PC-9 (cell line): ENCODE measurements around the gene SPATS2. TPM values are rescaled to one million over a fixed set of nuclear protein-coding genes. Genes with fewer than 3 reads are reported as not detected.
"Not testable (repeated sequence)": the region's sequence is repeated elsewhere in the genome, so short reads cannot be mapped to it uniquely, and the experiment has no call there.

Experiments
- BruUV-seq: library from RNA; stranded (reverse); fragments of 400-500 nt; replicated peaks from 2 replicates; lab custom pipeline; 2021; lab: Mats Ljungman, UMichigan
- CTCF ChIA-PET: fragments of 300-600 bp; sonication (Branson Sonifier 250); formaldehyde crosslinking; loops from one replicate; lab custom pipeline; 2022; ENCODE audit warnings: antibody characterized with exemption; lab: Charles Lee
- POLR2A ChIA-PET: fragments of 300-600 bp; sonication (Branson Sonifier 250); formaldehyde crosslinking; loops from one replicate; lab custom pipeline; 2022; ENCODE audit warnings: antibody characterized with exemption; ENCODE audit not compliant: unreplicated experiment; lab: Charles Lee
- DNase-seq, 2 experiments: peaks; one replicate each; pipeline versions ENCODE4 v3.0.0 to v3.0.0-alpha.2; 2015 to 2022; ENCODE audit warnings: mixed read lengths in 1 of 2
- H2AFZ ChIP-seq: fragments of 200-600 bp; sonication (generic); 2 replicates; pipeline ENCODE4 v1.8.1; 2017; ENCODE audit warnings: antibody characterized with exemption
- H3F3A ChIP-seq: fragments of 200-600 bp; sonication (generic); 2 replicates; pipeline ENCODE4 v1.8.1; 2017; ENCODE audit warnings: antibody characterized with exemption, mild to moderate bottlenecking, low read depth; ENCODE audit not compliant: insufficient read depth
- H3K27ac ChIP-seq: fragments of 200-600 bp; sonication (generic); 2 replicates; pipeline ENCODE4 v1.6.1; 2016; ENCODE audit warnings: mixed run types
- H3K27me3 ChIP-seq: fragments of 200-600 bp; sonication (generic); 2 replicates; pipeline ENCODE4 v1.6.1; 2016; ENCODE audit warnings: low read depth, mixed run types; ENCODE audit not compliant: insufficient read depth
- H3K36me3 ChIP-seq: fragments of 200-600 bp; sonication (generic); 2 replicates; pipeline ENCODE4 v1.6.1; 2016; ENCODE audit warnings: low read depth, mixed run types
- H3K4me1 ChIP-seq: fragments of 200-600 bp; sonication (generic); replicated peaks from 2 replicates; pipeline ENCODE4 v1.6.1; 2016; ENCODE audit warnings: mixed run types; ENCODE audit not compliant: insufficient read depth
- H3K4me2 ChIP-seq: fragments of 200-600 bp; sonication (generic); 2 replicates; pipeline ENCODE4 v1.6.1; 2017; ENCODE audit warnings: mixed run types
- H3K4me3 ChIP-seq: fragments of 200-600 bp; sonication (generic); 2 replicates; pipeline ENCODE4 v1.6.1; 2016; ENCODE audit warnings: mixed run types
- H3K79me2 ChIP-seq: fragments of 200-600 bp; sonication (generic); 2 replicates; pipeline ENCODE4 v1.6.1; 2017; ENCODE audit warnings: low read depth, mixed run types
- H3K9me2 ChIP-seq: fragments of 200-600 bp; sonication (generic); 2 replicates; pipeline ENCODE4 v1.8.1; 2017; ENCODE audit warnings: mild to moderate bottlenecking; ENCODE audit not compliant: insufficient read depth
- H3K9me3 ChIP-seq: fragments of 200-600 bp; sonication (generic); 2 replicates; pipeline ENCODE4 v1.8.1; 2016; ENCODE audit warnings: low read depth; ENCODE audit not compliant: insufficient read depth
- H4K20me1 ChIP-seq: fragments of 200-600 bp; sonication (generic); 2 replicates; pipeline ENCODE4 v1.8.1; 2017; ENCODE audit not compliant: insufficient read depth
- EZH2 ChIP-seq: fragments of 200-600 bp; sonication (generic); IDR thresholded peaks from 2 replicates; pipeline ENCODE4 v1.8.0; 2017; ENCODE audit warnings: antibody characterized with exemption, low read depth
- intact Hi-C: fragments of 100-400 bp; cut with micrococcal nuclease; formaldehyde crosslinking; loops from one replicate; pipeline ENCODE4 v1.10.0; 2022; ENCODE audit not compliant: unreplicated experiment
- total RNA-seq: library from RNA; stranded (reverse); gene quantifications from 2 replicates; pipeline ENCODE4 v1.2.3, GENCODE V29; 2021
- TF ChIP-seq, protein P1 (sequence below): fragments of 200-600 bp; sonication (generic); conservative IDR thresholded peaks from 2 replicates; pipeline ENCODE4 v1.6.1; 2017; ENCODE audit warnings: mixed run types, antibody characterized with exemption, mild to moderate bottlenecking, moderate library complexity

SPATS2 gene
- total RNA-seq, 1 experiment from 2014 or later: 65.1 TPM

DNA sequence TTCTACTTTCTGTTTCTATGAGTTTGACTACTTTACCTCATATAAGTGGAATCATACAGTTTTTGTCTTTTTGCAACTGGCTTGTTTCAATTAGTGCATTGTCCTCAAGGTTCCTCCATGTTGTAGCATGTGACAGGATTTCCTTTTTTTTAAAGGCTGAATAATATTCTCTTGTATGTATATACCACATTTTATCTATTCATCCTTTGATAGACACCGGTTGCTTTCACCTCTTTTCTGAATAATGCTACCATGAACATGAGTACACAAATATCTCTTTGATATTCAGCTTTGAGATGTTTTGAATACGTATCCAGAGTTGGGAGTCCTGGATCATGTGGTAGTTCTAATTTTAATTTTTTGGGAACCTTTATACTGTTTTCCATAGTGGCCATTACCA is 65.4 kb downstream of the SPATS2 start:
- Histone ChIP-seq H3K4me2 (no peak overlapping the region), H3K79me2 (peaks cover 8% of the 10 kb centered on the region; the same call in 1 of the 2 replicates), H4K20me1 (peaks cover 9% of the 10 kb centered on the region), H2AFZ (no peak overlapping the region), H3F3A (0 out of 2 replicates have a peak, but pooled peaks cover 5% of the 10 kb centered on the region), H3K27me3 (no peaks in the 10 kb centered on the region), H3K36me3 (no peaks in the 10 kb centered on the region), H3K4me1 (no peaks in the 10 kb centered on the region), H3K9me2 (no peaks in the 10 kb centered on the region), H3K9me3 (no peaks in the 10 kb centered on the region), H3K27ac (no peak overlapping the region), H3K4me3 (no peak overlapping the region)
- BruUV-seq: no TSS peak
- intact Hi-C loops: no loop called here
- TF ChIP-seq, protein P1, sequence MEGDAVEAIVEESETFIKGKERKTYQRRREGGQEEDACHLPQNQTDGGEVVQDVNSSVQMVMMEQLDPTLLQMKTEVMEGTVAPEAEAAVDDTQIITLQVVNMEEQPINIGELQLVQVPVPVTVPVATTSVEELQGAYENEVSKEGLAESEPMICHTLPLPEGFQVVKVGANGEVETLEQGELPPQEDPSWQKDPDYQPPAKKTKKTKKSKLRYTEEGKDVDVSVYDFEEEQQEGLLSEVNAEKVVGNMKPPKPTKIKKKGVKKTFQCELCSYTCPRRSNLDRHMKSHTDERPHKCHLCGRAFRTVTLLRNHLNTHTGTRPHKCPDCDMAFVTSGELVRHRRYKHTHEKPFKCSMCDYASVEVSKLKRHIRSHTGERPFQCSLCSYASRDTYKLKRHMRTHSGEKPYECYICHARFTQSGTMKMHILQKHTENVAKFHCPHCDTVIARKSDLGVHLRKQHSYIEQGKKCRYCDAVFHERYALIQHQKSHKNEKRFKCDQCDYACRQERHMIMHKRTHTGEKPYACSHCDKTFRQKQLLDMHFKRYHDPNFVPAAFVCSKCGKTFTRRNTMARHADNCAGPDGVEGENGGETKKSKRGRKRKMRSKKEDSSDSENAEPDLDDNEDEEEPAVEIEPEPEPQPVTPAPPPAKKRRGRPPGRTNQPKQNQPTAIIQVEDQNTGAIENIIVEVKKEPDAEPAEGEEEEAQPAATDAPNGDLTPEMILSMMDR: no peak
- no peak for DNase-seq
- ChIA-PET CTCF (no interaction called here), POLR2A (no interaction called here)

DNA sequence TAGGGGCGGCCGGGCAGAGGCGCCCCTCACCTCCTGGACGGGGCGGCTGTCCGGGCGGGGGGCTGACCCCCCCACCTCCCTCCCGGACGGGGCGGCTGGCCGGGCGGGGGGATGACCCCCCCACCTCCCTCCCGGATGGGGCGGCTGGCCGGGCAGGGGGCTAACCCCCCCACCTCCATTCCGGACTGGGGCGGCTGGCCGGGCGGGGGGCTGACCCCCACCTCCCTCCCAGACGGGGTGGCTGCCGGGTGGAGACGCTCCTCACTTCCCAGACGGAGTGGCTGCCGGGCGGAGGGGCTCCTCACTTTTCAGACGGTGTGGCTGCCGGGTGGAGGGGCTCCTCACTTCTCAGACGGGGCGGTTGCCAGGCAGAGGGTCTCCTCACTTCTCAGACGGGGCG is 69.5 kb downstream of the SPATS2 start:
- POLR2A ChIA-PET, H3K36me3 ChIP-seq, H3K27ac ChIP-seq, DNase-seq, H3K9me2 ChIP-seq, H3K9me3 ChIP-seq, CTCF ChIA-PET, H3K4me2 ChIP-seq, H2AFZ ChIP-seq, H3K4me3 ChIP-seq, H3K4me1 ChIP-seq, H3F3A ChIP-seq, H3K27me3 ChIP-seq, H3K79me2 ChIP-seq, intact Hi-C loops, BruUV-seq, H4K20me1 ChIP-seq: not testable (repeated sequence)

DNA sequence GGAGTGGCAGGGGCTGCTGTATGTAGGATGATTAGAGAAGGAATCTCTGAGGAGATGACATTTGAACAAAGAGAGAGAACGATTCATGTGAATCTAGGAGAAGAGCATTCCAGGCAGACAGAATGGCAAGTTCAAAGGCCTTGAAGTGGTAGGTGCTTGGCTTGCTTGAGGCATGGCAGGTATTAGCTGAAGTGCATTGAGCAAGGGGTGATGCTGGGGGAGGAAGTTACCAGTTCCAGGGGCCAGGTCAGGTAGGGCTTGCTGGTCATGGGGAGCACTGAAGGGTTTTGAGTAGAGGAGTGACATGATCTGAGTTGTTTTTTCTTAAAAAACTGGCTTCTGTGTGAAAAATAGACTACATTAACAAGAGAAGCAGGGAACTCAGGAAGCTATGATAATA is 71.8 kb downstream of the SPATS2 start:
- Histone ChIP-seq H3K4me3 (no peak overlapping the region), H3K9me2 (no peaks in the 10 kb centered on the region), H3K79me2 (peaks cover 3% of the 10 kb centered on the region; the same call in 1 of the 2 replicates), H3K9me3 (no peaks in the 10 kb centered on the region), H3K4me2 (no peak overlapping the region), H3K27ac (no peak overlapping the region), H4K20me1 (peaks cover 3% of the 10 kb centered on the region; the same call in 1 of the 2 replicates), H3F3A (peaks cover 4% of the 10 kb centered on the region), H3K27me3 (no peaks in the 10 kb centered on the region), H2AFZ (no peak overlapping the region), H3K36me3 (0 out of 2 replicates have a peak, but pooled peaks cover 2% of the 10 kb centered on the region), H3K4me1 (no peaks in the 10 kb centered on the region)
- no TSS peak for BruUV-seq
- intact Hi-C loops: no loop called here
- CTCF ChIA-PET: no interaction called here
- no peak for TF ChIP-seq EZH2
- TF ChIP-seq, protein P1: no peak
- DNase-seq: no peak
- POLR2A ChIA-PET: no interaction called here

DNA sequence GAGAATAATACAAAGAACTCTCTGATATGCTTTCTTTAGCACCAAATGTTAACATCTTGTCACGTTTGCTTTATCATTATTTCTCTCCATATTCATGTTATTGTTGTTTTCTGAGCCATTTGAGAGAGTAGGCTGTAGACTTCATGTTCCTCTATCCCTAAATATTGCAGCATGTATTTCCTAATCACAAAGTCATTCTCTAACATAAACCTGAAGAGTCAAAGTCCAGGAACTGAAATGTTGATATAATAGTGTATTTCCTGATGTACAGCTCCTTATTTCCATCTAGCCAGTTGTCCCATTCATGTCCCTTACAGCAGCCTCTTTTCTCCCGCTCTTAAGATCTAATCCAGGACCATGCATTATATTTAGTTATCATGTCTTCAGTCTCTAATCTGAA is 72.8 kb downstream of the SPATS2 start:
- H3K9me2 ChIP-seq: no peaks in the 10 kb centered on the region
- H2AFZ ChIP-seq: no peak overlapping the region
- intact Hi-C loops: no loop called here
- CTCF ChIA-PET: interaction anchor here (0.6 kb wide), 1 partner anchor 70 kb away, joined by 6 read pairs; no protein-coding TSS in a partner anchor
- TF ChIP-seq EZH2: no peak
- TF ChIP-seq, protein P1: no peak
- H3K27me3 ChIP-seq: no peaks in the 10 kb centered on the region
- H3K79me2 ChIP-seq: no peaks in the 10 kb centered on the region
- H3K4me2 ChIP-seq: no peak overlapping the region
- H3K4me1 ChIP-seq: no peaks in the 10 kb centered on the region
- no peak overlapping the region for H3K27ac ChIP-seq
- H3F3A ChIP-seq: peaks cover 4% of the 10 kb centered on the region
- POLR2A ChIA-PET: no interaction called here
- no peaks in the 10 kb centered on the region; the same call in 1 of the 2 replicates for H4K20me1 ChIP-seq
- no peak overlapping the region for H3K4me3 ChIP-seq
- no TSS peak for BruUV-seq
- no peak for DNase-seq
- 0 out of 2 replicates have a peak, but pooled peaks cover 2% of the 10 kb centered on the region for H3K36me3 ChIP-seq
- H3K9me3 ChIP-seq: no peaks in the 10 kb centered on the region
